SK-MEL-5 (cell line): Measurements from ENCODE around the gene KLHL20. TPM values are rescaled to one million over a fixed set of nuclear protein-coding genes. Genes with fewer than 3 reads are reported as not detected.
"Not testable (repeated sequence)": the region's sequence is repeated elsewhere in the genome, so short reads cannot be mapped to it uniquely, and the experiment has no call there.

Source experiments
- DNase-seq: peaks from one replicate; pipeline ENCODE4 v3.0.0-alpha.2; 2016; ENCODE audit warnings: low read depth, low spot score
- in situ Hi-C: cut with HindIII; loops from 2 replicates; pipeline ENCODE4 v1.10.0; 2016; ENCODE audit warnings: low sequenced_read_pairs, high pct_unique_total_duplicates, low pct_unique_long_range_greater_than_20kb
- total RNA-seq: library from RNA; depleted of rRNA; stranded (reverse); fragments of >200 nt; shearing (Covaris generic); gene quantifications from 2 replicates; pipeline ENCODE4 v1.2.3, GENCODE V29; 2014

KLHL20 gene
- total RNA-seq, 1 experiment from 2014 or later, result 15.9 TPM

DNA sequence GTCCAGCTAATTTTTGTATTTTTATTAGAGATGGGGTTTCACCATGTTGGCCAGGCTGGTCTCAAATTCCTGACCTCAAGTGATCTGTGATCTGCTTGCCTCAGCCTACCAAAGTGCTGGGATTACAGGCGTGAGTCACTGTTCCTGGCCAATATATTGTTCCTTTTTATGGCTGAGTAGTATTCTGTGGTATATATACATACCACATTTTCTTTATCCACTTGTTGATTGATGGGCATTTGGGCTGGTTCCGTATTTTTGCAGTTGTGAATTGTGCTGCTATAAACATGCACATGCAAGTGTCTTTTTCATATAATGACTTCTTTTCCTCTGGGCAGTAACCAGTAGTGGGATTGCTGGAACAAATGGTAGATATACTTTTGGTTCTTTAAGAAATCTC lies 21.3 kb downstream of the KLHL20 start:
- DNase-seq, in situ Hi-C loops: not testable (repeated sequence)

DNA sequence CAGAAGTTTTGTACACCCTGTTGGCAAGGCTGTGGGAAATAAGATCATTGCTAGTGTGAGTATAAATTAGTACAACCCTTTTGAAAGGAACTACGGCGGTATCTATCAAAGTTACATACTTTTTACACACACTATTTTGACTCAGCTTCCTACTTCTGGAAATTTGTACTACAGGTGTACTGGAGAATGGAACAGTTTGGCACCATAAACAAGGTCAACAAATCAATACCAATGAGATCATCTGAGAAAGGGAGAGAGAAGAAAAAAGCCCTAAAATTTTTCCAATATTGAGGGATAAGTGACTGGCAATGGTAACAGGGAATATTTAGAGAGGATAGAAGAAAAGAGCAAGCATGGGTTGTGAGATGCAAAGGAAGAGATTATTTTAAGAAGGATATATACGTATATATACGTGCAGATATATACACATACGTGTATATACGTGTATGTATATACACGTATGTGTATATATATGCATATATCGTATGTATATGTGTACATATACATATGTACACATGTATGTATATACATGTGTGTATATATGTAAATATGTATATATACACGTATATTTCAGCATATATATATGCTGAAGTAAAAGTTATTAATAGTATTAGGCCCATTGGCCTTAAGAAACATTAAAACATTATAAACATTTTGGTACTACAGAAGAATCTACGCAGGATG lies 27.6 kb downstream of the KLHL20 start:
- no peak for DNase-seq
- in situ Hi-C loops, result no loop called here

DNA sequence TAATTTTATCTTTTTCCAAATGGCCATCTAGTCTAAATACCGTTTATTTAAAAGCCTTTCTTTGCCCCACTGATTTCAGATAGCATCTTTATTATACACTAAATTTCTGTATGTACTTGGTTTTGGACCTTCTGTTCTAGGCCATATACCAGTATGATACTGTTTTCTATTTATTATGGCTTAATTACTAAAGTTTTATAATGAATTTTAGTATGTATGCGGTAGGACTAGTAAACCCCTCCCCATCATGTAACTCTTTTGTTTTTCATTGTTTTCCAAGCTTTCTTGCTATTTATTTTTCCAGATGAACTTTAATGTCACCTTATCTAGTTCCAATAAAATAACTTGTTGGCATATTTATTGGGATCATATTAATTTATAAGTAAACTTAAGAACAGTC lies 29.9 kb downstream of the KLHL20 start:
- no peak for DNase-seq
- in situ Hi-C loops, result no loop called here

DNA sequence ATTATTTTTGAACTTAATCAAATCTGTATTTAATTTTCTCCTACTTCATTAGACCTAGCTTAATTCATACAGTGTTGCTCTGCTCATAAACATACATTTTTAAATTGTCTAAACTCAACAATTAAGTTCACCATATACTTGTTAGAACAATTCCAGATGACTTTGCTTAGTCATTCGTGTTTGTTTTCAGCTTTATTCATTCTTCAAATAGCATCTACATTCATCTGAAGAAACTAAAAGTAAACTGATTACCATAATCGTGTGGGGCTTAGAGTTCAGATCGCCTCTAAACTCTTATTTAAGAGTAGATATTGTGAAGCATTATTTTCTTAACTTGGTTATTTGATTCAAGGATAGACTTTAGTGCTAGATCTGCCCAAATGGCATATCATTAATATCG lies 34.4 kb downstream of the KLHL20 start:
- in situ Hi-C loops, result no loop called here

DNA sequence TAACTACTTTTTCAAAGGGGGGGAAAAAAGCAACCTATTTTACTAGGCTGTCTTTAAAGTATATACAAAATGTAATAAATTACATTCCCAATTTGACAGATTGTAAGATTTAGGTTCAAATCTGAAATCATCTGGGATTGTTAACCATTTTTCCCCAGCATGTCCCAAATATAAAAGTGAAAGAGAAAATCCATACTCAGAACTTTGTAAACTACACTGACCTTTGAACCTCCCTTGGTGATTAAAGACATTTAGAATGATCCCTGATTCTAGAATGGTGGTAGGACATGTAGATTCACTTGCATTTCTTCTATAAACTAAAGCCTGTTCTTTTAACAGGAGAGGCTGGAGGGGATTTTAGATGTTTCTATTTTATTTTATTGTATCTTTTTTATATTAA lies 39.0 kb downstream of the KLHL20 start:
- DNase-seq, result no peak
- in situ Hi-C loops, result no loop called here

More for the DNA sequence above, 34.4 kb downstream of the KLHL20 start:
- DNase-seq, result no peak

DNA sequence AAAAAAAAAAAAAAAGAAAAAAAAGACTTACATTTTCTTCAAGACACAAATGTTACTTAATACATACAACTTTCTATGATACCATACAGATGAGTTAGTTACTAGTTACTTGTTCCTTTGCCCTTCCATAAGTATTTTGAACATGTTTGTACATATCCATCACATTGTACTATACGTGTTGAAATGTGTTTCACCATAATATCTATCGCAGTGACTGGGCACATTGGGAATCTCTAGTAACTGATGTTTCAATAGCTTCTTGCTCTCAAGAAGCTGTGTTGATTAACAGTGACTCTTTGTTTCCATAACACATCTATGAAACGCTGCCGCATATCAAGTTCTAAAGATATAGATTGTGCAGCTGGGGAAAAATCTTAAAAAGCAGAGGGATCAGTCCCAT lies 42.9 kb downstream of the KLHL20 start:
- in situ Hi-C loops, result no loop called here

DNA sequence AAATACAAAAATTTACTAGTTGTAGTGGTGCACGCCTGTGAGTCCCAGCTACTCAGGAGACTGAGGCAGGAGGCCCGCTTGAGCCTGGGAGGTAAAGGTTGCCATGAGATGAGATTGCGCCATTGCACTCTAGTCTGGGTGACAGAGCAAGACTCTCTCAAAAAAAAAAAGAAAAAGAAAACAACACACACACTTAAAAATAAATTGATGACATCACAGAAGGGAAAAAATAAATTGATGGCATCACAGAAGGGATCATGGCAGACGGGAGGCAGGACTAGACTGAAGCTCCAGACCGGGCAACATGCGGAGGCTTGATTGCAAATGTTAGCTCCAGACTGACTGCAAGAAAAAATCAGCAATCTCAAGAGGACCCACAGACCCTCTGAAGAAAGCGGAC lies 43.3 kb downstream of the KLHL20 start:
- in situ Hi-C loops, result no loop called here
- DNase-seq, result no peak

More for the DNA sequence above, 42.9 kb downstream of the KLHL20 start:
- DNase-seq, result no peak

DNA sequence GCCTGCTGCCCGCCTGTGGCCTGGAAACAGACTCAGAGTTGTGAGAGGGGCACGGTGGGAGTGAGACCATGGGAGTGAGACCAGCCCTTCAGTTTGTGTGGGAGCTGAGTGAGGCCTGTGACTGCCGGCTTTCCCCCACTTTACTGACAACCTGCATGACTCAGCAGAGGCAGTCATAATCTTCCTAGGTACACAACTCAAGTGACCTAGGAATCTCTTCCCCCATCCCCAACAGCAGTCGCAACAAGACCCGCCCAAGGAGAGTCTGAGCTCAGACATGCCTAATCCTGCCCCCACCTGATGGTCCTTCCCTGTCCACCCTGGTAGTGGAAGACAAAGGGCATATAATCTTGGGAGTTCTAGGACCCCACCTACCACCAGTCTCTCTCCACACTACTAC lies 44.2 kb downstream of the KLHL20 start:
- no peak for DNase-seq
- in situ Hi-C loops, result no loop called here

DNA sequence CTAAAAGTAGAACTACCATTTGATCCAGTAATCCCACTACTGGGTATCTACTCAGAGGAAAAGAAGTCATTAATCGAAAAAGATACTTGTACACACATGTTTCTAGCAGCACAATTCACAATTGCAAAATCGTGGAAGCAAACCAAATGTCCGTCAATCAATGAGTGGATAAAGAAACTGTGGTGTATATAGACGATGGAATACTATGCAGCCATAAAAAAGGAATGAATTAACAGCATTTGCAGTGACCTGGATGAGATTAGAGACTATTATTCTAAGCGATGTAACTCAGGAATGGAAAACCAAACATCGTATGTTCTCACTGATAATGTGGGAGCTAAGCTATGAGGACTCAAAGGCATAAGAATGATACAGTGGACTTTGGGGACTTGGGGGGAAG lies 49.5 kb downstream of the KLHL20 start:
- DNase-seq, in situ Hi-C loops: not testable (repeated sequence)

DNA sequence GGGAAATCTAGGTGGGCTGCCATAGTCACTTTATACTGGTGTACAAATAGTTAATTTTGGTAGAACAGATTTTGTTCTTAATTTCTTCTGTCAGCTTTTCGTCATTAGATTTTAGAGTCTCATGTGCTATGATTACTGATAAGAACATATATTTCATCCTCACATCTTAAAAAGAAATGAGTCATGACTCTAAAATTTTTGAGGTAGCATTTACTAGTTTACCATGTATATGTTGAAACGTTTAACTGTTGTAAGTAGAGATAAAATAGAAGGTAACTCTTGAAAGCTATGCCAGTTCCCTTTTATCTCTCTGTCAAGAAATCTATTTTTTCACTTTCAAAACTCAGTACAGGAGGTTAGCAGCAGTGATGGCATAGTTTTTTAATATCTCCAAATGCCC lies 53.4 kb downstream of the KLHL20 start:
- no peak for DNase-seq
- in situ Hi-C loops, result no loop called here

DNA sequence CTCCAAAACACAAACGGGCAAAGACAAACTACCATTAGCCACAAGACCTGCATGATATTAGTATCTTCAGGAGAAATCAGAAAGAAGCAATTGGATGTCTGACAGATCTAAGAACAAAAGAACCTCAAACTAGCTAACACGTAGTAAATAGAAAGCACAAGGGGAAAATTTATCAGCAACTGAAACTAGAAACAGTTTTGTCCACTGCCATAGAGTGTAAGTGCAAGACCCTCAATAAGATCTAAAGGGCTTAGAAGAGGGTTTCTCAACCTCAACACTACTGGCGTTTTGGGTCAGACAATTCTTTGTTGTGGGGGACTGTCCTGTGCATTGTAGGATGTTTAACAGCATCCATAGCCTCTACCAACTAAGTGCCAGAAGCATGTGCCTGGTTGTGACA lies 54.0 kb downstream of the KLHL20 start:
- in situ Hi-C loops, result no loop called here
- no peak for DNase-seq

DNA sequence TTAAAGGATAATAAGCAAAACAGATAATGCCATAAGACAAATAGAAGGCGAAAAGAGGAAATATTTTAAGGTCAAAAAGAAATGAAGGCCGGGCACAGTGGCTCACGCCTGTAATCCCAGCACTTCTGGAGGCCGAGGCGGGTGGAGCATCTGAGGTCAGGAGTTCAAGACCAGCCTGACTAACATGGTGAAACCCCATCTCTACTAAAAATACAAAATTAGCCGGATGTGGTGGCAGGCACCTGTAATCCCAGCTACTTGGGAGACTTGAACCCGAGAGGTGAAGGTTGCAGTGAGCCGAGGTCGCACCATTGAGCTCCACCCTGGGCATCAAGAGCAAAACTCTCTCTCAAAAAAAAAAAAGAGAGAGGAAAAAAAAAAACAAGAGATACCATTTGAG lies 55.5 kb downstream of the KLHL20 start:
- in situ Hi-C loops, DNase-seq: not testable (repeated sequence)

DNA sequence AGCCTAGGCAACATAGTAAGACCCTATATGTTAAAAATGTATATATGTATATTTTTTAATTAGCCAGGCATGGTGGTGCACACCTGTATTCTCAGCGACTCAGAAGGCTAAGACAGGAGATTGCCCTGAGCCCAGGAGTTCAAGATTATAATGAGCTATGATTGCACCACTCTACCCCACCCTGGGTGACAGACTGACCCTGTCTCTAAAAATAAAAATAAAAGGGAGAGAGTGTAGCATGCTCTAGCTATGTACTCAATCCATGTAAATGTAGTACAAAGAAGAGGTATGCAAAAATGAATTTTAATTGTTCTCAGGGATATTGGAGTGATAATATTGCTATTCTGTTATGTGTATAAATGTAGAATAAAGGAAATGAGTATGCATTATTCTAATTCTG lies 56.8 kb downstream of the KLHL20 start:
- DNase-seq, result no peak
- in situ Hi-C loops, result no loop called here

DNA sequence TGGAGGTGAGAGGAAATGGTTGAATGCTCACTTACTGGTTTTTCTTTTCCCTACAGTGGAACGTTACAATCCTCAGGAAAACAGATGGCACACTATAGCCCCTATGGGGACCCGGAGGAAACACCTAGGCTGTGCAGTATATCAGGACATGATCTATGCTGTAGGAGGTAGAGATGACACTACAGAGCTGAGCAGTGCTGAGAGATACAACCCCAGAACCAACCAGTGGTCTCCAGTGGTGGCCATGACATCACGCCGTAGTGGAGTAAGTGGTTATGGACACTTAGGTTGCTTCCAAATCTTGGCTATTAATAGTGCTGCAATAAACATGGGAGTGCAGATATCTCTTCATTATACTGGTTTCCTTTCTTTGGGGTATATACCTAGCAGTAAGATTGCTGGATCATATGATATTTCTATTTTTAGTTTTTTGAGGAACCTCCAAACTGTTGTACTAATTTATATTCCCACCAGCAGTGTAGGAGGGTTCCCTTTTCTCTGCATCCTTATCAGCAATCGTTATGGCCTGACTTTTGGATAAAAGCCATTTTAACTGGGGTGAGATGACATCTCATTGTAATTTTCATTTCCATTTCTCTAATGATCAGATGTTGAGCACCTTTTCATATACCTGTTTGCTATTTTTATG lies 60.9 kb downstream of the KLHL20 start:
- DNase-seq, result no peak

DNA sequence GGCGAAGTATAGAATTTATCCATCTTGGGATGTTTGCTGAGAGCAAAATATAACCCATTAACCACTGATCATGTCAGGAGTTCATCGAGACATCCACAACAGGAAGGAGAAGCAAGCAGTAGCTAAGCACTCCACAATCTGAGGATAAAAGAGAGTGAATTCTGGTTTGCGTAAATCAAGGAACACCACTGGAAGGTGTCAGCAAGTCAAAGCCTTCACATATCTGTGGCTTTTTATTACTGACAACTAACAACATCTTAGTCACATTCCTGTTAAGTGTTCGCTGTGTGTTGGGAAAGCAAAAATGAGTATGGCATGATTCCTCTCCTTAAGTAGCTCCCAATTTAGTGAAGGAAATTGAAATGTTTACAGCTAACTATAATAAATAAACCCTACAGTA lies 65.2 kb downstream of the KLHL20 start:
- DNase-seq, result no peak
- in situ Hi-C loops, result no loop called here

More for the DNA sequence above, 60.9 kb downstream of the KLHL20 start:
- in situ Hi-C loops, result no loop called here

DNA sequence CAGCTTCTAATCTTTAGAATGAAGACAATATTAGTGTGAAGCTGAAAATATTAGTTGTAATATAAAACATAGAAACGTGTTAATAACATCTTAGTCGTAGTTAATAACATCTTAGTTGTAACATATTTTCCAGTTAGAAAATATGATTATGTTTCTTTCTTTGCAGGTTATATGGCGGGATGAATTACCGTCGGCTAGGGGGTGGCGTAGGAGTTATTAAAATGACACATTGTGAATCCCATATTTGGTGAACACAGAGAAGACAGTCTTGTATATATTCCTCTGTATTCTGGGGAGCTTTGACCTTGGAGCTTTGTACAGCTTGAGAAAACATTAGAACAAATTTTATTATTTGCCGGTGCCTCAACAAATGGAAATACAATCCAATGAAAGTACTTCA lies 70.2 kb downstream of the KLHL20 start:
- in situ Hi-C loops, result no loop called here
- DNase-seq, result no peak

DNA sequence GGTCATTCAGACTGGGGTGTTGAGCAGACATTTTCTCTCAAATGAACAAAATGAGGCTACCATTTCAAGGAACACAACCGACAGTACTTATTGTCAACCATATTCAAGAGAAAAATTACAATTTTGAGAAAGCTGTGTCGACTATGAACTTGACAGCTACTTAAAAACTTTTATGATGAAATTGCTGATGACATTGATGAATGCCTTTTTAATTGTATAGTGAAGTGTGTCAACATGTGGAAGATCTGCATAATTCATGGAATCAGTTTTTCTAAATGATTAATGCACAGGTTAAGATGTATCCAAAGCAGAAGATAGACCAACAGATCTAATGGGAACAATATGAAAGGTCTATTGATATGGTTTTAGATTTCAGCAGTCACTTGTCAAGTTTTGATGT lies 75.1 kb downstream of the KLHL20 start:
- DNase-seq, result no peak
- in situ Hi-C loops, result no loop called here

DNA sequence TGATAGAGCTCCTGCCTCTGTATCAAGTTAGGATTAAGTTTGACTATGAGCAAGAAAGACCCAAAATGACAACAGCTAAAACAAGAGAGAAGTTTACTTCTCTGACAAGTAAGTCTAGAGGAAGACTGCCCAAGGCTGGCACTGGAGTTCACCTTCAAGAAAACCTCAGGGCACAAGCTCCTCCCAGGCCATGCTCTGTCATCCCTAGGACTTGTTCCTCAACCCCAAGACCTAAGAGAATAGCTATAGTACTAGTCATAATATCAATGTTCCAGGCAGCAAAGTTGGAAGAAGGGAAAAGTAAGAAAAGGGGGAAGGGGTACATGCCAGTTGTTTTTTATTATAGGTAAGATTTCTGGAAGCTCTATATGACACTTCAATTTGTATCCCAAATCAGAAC lies 83.3 kb downstream of the KLHL20 start:
- in situ Hi-C loops, result no loop called here
- no peak for DNase-seq

DNA sequence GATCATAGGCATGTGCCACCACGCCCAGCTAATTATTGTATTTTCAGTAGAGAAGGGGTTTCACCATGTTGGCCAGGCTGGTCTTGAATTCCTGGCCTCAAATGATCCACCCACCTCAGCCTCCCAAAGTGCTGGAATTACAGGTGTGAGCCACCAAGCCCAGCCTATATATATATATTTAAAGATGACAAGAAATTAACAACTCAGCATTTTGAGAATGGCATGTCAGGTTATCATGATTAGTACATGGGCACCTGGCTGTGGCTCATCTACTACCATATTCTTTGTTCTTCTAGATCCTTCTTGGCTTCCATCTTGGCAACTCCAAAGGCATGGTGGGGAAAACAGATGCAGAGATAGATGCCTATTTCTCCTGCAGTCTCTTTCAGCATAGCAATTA lies 85.2 kb downstream of the KLHL20 start:
- in situ Hi-C loops, DNase-seq: not testable (repeated sequence)
